GM12872 (cell line): ENCODE measurements around the gene POMC.

Source experiments
- TF ChIP-seq, protein P1 (sequence below): IDR thresholded peaks from 3 replicates; pipeline ENCODE4 v1.5.1; 2011; ENCODE audit warnings: low read depth, mild to moderate bottlenecking, low read length, moderate library complexity; ENCODE audit not compliant: insufficient read depth

POMC gene

GRCh38 chr2:25174192-25174861, 5.9 kb upstream of the POMC start:
- TF ChIP-seq, protein P1, sequence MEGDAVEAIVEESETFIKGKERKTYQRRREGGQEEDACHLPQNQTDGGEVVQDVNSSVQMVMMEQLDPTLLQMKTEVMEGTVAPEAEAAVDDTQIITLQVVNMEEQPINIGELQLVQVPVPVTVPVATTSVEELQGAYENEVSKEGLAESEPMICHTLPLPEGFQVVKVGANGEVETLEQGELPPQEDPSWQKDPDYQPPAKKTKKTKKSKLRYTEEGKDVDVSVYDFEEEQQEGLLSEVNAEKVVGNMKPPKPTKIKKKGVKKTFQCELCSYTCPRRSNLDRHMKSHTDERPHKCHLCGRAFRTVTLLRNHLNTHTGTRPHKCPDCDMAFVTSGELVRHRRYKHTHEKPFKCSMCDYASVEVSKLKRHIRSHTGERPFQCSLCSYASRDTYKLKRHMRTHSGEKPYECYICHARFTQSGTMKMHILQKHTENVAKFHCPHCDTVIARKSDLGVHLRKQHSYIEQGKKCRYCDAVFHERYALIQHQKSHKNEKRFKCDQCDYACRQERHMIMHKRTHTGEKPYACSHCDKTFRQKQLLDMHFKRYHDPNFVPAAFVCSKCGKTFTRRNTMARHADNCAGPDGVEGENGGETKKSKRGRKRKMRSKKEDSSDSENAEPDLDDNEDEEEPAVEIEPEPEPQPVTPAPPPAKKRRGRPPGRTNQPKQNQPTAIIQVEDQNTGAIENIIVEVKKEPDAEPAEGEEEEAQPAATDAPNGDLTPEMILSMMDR, result no peak

- TF ChIP-seq, protein P1, result no peak
Measured at GRCh38 chr2:25173719-25174118, 5.3 kb upstream of the POMC start.

- TF ChIP-seq, protein P1, result peak; percentile 11; the same call in 1 of the 3 replicates
Measured at GRCh38 chr2:25170888-25171287, 2.5 kb upstream of the POMC start.

GRCh38 chr2:25169073-25169470, 692 bp upstream of the POMC start:
- TF ChIP-seq, protein P1, result no peak

GRCh38 chr2:25165992-25166875, 2.1 kb downstream of the POMC start:
- TF ChIP-seq, protein P1, result peak; percentile 82

- TF ChIP-seq, protein P1, result no peak
Measured at GRCh38 chr2:25164561-25164960, 3.8 kb downstream of the POMC start.

- TF ChIP-seq, protein P1, result no peak
Measured at GRCh38 chr2:25161055-25161781, 7.2 kb downstream of the POMC start.
